SK-N-SH treated with all-trans-retinoic acid at 6 μM for 48 hours (cell line): Measurements from ENCODE around the gene PCDHAC2.

Source experiments
- ATAC-seq: fragments of 200-7000 bp; cut with Tn5 transposase; 3 replicates; pipeline ENCODE4 v1.9.1; 2020; ENCODE audit warnings: mild to moderate bottlenecking, moderate library complexity
- ARNTL ChIP-seq: fragments of 450-650 bp; formaldehyde crosslinking; IDR thresholded peaks from 2 replicates; pipeline ENCODE4 v1.5.0; 2020; ENCODE audit warnings: low read depth, mild to moderate bottlenecking, moderate library complexity, borderline replicate concordance
- CREB5 ChIP-seq: fragments of 250-450 bp; sonication (Bioruptor Pico); IDR thresholded peaks from 2 replicates; pipeline ENCODE4 v1.5.1; 2020; ENCODE audit warnings: low read depth, mild to moderate bottlenecking, moderate library complexity
- CSDC2 ChIP-seq: fragments of 250-450 bp; sonication (Bioruptor Pico); IDR thresholded peaks from 2 replicates; pipeline ENCODE4 v1.5.0; 2020; ENCODE audit warnings: mild to moderate bottlenecking, moderate library complexity
- CSRNP3 ChIP-seq: fragments of 250-450 bp; sonication (Bioruptor Pico); IDR thresholded peaks from 2 replicates; pipeline ENCODE4 v1.5.1; 2021; ENCODE audit warnings: mild to moderate bottlenecking, moderate library complexity
- ESRRG ChIP-seq: fragments of 250-450 bp; sonication (Bioruptor Pico); IDR thresholded peaks from 2 replicates; pipeline ENCODE4 v1.6.1; 2021; ENCODE audit warnings: mild to moderate bottlenecking
- GLIS3 ChIP-seq: fragments of 250-450 bp; sonication (Bioruptor Pico); IDR thresholded peaks from 2 replicates; pipeline ENCODE4 v1.5.0; 2020; ENCODE audit warnings: mild to moderate bottlenecking, moderate library complexity
- ISL1 ChIP-seq: fragments of 250-450 bp; sonication (Bioruptor Pico); IDR thresholded peaks from 2 replicates; pipeline ENCODE4 v2.1.2; 2022; ENCODE audit warnings: mild to moderate bottlenecking, moderate library complexity
- OSR1 ChIP-seq: fragments of 250-450 bp; sonication (Bioruptor Pico); IDR thresholded peaks from 2 replicates; pipeline ENCODE4 v1.8.0; 2022; ENCODE audit warnings: moderate library complexity, mild to moderate bottlenecking, inconsistent platforms
- PPARA ChIP-seq: fragments of 250-450 bp; sonication (Bioruptor Pico); IDR thresholded peaks from 2 replicates; pipeline ENCODE4 v1.5.0; 2020; ENCODE audit warnings: mild to moderate bottlenecking, borderline replicate concordance
- RARB ChIP-seq: fragments of 250-450 bp; sonication (Bioruptor Pico); IDR thresholded peaks from 2 replicates; pipeline ENCODE4 v1.8.0; 2021; ENCODE audit warnings: mild to moderate bottlenecking, moderate library complexity
- SNAI2 ChIP-seq: fragments of 250-450 bp; sonication (Bioruptor Pico); IDR thresholded peaks from 2 replicates; pipeline ENCODE4 v1.5.0; 2020; ENCODE audit warnings: mild to moderate bottlenecking, moderate library complexity
- TCF4 ChIP-seq: fragments of 250-450 bp; sonication (Bioruptor Pico); IDR thresholded peaks from 2 replicates; pipeline ENCODE4 v1.8.0; 2021; ENCODE audit warnings: mild to moderate bottlenecking, moderate library complexity, borderline replicate concordance
- TOX ChIP-seq: fragments of 250-450 bp; sonication (Bioruptor Pico); IDR thresholded peaks from 2 replicates; pipeline ENCODE4 v1.8.0; 2021; ENCODE audit warnings: mild to moderate bottlenecking, moderate library complexity, borderline replicate concordance
- TSHZ2 ChIP-seq: fragments of 250-450 bp; sonication (Bioruptor Pico); IDR thresholded peaks from 2 replicates; pipeline ENCODE4 v1.5.0; 2020; ENCODE audit warnings: mild to moderate bottlenecking, moderate library complexity
- ZC3H10 ChIP-seq: fragments of 250-450 bp; sonication (Bioruptor Pico); IDR thresholded peaks from 2 replicates; pipeline ENCODE4 v1.5.1; 2021; ENCODE audit warnings: mild to moderate bottlenecking, moderate library complexity
- ZFP3 ChIP-seq: fragments of 250-450 bp; sonication (Bioruptor Pico); IDR thresholded peaks from 2 replicates; pipeline ENCODE4 v1.5.0; 2020; ENCODE audit warnings: mild to moderate bottlenecking, moderate library complexity
- ZFP30 ChIP-seq: fragments of 450-650 bp; formaldehyde crosslinking; IDR thresholded peaks from 2 replicates; pipeline ENCODE4 v1.5.0; 2022; ENCODE audit warnings: mild to moderate bottlenecking, moderate library complexity
- ZNF565 ChIP-seq: fragments of 450-650 bp; formaldehyde crosslinking; conservative IDR thresholded peaks from 2 replicates; pipeline ENCODE4 v1.5.0; 2020; ENCODE audit warnings: low read depth, mild to moderate bottlenecking, moderate library complexity
- ZNF70 ChIP-seq: fragments of 450-650 bp; formaldehyde crosslinking; IDR thresholded peaks from 2 replicates; pipeline ENCODE4 v1.5.0; 2020; ENCODE audit warnings: mild to moderate bottlenecking, moderate library complexity
- ZNF8 ChIP-seq: fragments of 450-650 bp; formaldehyde crosslinking; IDR thresholded peaks from 2 replicates; pipeline ENCODE4 v1.5.0; 2020; ENCODE audit warnings: mild to moderate bottlenecking, moderate library complexity
- TF ChIP-seq, protein P1 (sequence below): fragments of 250-450 bp; sonication (Bioruptor Pico); IDR thresholded peaks from 2 replicates; pipeline ENCODE4 v1.8.0; 2020; ENCODE audit warnings: mild to moderate bottlenecking, moderate library complexity, borderline replicate concordance
- TF ChIP-seq, protein P2 (sequence below): fragments of 250-450 bp; sonication (Bioruptor Pico); IDR thresholded peaks from 2 replicates; pipeline ENCODE4 v1.8.0; 2021; ENCODE audit warnings: low read depth, mild to moderate bottlenecking, moderate library complexity, borderline replicate concordance

PCDHAC2 gene

DNA sequence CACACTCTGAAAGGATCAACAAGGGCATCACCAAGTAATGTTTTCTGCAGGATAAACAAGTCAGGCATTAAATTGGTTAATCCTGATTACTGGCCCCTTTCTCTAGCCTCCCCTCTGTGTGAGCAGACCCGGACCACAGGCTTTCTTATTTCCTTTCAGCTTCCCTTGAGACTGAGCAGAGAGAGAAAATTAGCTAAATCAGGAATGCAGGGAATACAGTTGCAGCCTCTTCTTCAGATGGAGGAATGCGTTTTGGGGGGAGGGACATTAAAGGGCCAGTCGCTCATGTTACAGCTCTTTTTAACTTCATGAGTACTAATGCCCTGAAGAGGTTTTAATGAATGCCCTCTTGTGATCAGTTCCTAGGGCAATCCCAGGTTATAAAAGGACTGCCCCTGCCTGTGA lies 19.8 kb downstream of the PCDHAC2 start:
- 0 out of 3 replicates have a peak, but pooled peaks have one; percentile 27 for ATAC-seq
- TF ChIP-seq ISL1 (CRISPR knock-in tag) = peak; percentile 34
- TF ChIP-seq ARNTL (CRISPR knock-in tag) = no peak
- no peak for TF ChIP-seq ZNF565 (CRISPR knock-in tag)
- TF ChIP-seq, protein P1, sequence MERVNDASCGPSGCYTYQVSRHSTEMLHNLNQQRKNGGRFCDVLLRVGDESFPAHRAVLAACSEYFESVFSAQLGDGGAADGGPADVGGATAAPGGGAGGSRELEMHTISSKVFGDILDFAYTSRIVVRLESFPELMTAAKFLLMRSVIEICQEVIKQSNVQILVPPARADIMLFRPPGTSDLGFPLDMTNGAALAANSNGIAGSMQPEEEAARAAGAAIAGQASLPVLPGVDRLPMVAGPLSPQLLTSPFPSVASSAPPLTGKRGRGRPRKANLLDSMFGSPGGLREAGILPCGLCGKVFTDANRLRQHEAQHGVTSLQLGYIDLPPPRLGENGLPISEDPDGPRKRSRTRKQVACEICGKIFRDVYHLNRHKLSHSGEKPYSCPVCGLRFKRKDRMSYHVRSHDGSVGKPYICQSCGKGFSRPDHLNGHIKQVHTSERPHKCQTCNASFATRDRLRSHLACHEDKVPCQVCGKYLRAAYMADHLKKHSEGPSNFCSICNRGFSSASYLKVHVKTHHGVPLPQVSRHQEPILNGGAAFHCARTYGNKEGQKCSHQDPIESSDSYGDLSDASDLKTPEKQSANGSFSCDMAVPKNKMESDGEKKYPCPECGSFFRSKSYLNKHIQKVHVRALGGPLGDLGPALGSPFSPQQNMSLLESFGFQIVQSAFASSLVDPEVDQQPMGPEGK (CRISPR knock-in tag) = 0 out of 2 replicates have a peak, but pooled peaks have one; percentile 54

DNA sequence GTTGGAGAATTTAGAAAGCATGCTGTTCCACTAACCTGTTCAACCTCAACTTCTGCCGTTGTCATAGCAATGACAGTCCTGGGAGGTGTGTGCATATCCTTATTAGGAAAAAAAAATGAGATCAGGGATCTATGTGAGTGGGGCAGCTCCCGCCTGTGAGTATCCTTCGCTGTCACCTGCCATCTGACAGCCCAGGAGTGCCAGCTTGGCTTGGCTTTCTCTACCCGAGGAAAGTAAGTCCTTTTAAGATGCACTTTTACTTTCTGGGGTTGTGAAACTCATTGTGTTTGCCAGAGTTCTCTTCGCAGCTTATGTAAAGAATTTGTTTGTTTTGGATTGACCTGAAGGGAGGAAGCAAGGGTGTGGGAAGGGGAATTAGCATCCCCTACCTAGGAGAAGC lies 21.8 kb downstream of the PCDHAC2 start:
- TF ChIP-seq CSDC2 (no peak), OSR1 (CRISPR knock-in tag) (no peak), ZFP30 (no peak), SNAI2 (CRISPR knock-in tag) (no peak), CSRNP3 (CRISPR knock-in tag) (no peak), ESRRG (CRISPR knock-in tag) (no peak)
- TF ChIP-seq, protein P1 (CRISPR knock-in tag) = no peak
- ATAC-seq = no peak

GRCh38 chr5:140988608-140989007 lies 22.3 kb downstream of the PCDHAC2 start:
- ATAC-seq = no peak

More at GRCh38 chr5:140988608-140989007, 22.3 kb downstream of the PCDHAC2 start:
- no peak for TF ChIP-seq ZNF70 (CRISPR knock-in tag)
- TF ChIP-seq ISL1 (CRISPR knock-in tag) = no peak
- TF ChIP-seq ZFP3 = no peak
- no peak for TF ChIP-seq PPARA (CRISPR knock-in tag)
- TF ChIP-seq CSRNP3 (CRISPR knock-in tag) = no peak
- no peak for TF ChIP-seq GLIS3 (CRISPR knock-in tag)
- no peak for TF ChIP-seq ZNF565 (CRISPR knock-in tag)
- no peak for TF ChIP-seq TOX
- TF ChIP-seq TCF4 = no peak
- TF ChIP-seq OSR1 (CRISPR knock-in tag) = no peak
- TF ChIP-seq, protein P2, sequence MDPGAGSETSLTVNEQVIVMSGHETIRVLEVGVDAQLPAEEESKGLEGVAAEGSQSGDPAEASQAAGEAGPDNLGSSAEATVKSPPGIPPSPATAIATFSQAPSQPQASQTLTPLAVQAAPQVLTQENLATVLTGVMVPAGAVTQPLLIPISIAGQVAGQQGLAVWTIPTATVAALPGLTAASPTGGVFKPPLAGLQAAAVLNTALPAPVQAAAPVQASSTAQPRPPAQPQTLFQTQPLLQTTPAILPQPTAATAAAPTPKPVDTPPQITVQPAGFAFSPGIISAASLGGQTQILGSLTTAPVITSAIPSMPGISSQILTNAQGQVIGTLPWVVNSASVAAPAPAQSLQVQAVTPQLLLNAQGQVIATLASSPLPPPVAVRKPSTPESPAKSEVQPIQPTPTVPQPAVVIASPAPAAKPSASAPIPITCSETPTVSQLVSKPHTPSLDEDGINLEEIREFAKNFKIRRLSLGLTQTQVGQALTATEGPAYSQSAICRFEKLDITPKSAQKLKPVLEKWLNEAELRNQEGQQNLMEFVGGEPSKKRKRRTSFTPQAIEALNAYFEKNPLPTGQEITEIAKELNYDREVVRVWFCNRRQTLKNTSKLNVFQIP (CRISPR knock-in tag) = no peak
- no peak for TF ChIP-seq RARB (CRISPR knock-in tag)
- TF ChIP-seq TSHZ2 (CRISPR knock-in tag) = no peak
- no peak for TF ChIP-seq ZFP30
- no peak for TF ChIP-seq ZC3H10 (CRISPR knock-in tag)
- no peak for TF ChIP-seq CSDC2
- TF ChIP-seq CREB5 (CRISPR knock-in tag) = no peak
- no peak for TF ChIP-seq ESRRG (CRISPR knock-in tag)
- TF ChIP-seq ZNF8 (CRISPR knock-in tag) = no peak
- TF ChIP-seq, all 23 proteins: peak for 0
